GM12878 (cell line): ENCODE results near the gene PPOX.

Experiments used
- ATF2 ChIP-seq: IDR thresholded peaks from 2 replicates; pipeline ENCODE4 v1.6.1; 2012; ENCODE audit warnings: low read length, inconsistent platforms
- KDM1A ChIP-seq: fragments of 200-600 bp; sonication (generic); IDR thresholded peaks from 2 replicates; pipeline ENCODE4 v1.6.1; 2016; ENCODE audit warnings: borderline replicate concordance
- PBX3 ChIP-seq: IDR thresholded peaks from 2 replicates; pipeline ENCODE4 v1.6.1; 2011; ENCODE audit warnings: mild to moderate bottlenecking, low read depth, low read length, moderate library complexity; ENCODE audit not compliant: insufficient replicate concordance
- POLR2A ChIP-seq: IDR thresholded peaks from 2 replicates; pipeline ENCODE4 v1.6.1; 2011; ENCODE audit warnings: low read depth, mild to moderate bottlenecking, low read length
- TARDBP ChIP-seq: IDR thresholded peaks from 2 replicates; pipeline ENCODE4 v1.6.1; 2016; ENCODE audit warnings: borderline replicate concordance
- TCF12 ChIP-seq: IDR thresholded peaks from 2 replicates; pipeline ENCODE4 v1.6.1; 2011; ENCODE audit warnings: low read depth, mild to moderate bottlenecking, low read length
- TF ChIP-seq, protein P1 (sequence below), 3 experiments: IDR thresholded peaks in 2 of 3; conservative IDR thresholded peaks in 1 of 3; 2 replicates each; pipeline ENCODE4 v1.5.1; 2011; ENCODE audit warnings: low read depth in 3 of 3, low read length in 3 of 3, mild to moderate bottlenecking in 3 of 3, control low read depth in 2 of 3, moderate library complexity in 2 of 3, inconsistent platforms in 1 of 3, mixed read lengths in 1 of 3; ENCODE audit not compliant: control insufficient read depth in 2 of 3, insufficient read depth in 1 of 3; ENCODE audit errors: extremely low read depth in 1 of 3

DNA sequence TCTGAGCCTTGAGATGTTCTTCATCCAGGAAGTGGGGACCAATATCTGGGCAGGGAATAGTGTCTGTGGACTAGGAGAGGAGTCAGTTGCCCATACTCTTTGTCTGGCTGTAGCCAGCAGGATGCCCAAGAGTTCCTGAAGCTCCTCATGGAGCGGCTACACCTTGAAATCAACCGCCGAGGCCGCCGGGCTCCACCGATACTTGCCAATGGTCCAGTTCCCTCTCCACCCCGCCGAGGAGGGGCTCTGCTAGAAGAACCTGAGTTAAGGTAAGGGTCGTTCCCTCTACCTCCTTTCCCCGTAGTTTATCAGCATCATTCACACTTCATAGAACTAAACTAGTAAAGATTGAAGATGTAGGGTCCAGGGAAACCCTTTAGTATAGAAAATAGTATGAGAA is 3.4 kb upstream of the PPOX start:
- TF ChIP-seq KDM1A (no peak), POLR2A (no peak), PBX3 (no peak), TARDBP (no peak), TCF12 (no peak), ATF2 (no peak)
- TF ChIP-seq, protein P1, sequence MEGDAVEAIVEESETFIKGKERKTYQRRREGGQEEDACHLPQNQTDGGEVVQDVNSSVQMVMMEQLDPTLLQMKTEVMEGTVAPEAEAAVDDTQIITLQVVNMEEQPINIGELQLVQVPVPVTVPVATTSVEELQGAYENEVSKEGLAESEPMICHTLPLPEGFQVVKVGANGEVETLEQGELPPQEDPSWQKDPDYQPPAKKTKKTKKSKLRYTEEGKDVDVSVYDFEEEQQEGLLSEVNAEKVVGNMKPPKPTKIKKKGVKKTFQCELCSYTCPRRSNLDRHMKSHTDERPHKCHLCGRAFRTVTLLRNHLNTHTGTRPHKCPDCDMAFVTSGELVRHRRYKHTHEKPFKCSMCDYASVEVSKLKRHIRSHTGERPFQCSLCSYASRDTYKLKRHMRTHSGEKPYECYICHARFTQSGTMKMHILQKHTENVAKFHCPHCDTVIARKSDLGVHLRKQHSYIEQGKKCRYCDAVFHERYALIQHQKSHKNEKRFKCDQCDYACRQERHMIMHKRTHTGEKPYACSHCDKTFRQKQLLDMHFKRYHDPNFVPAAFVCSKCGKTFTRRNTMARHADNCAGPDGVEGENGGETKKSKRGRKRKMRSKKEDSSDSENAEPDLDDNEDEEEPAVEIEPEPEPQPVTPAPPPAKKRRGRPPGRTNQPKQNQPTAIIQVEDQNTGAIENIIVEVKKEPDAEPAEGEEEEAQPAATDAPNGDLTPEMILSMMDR (IDR thresholded peaks at IDR 0.05 in 2 of 3, conservative IDR thresholded peaks at IDR 0.05 in 1 of 3; ENCODE audit: control insufficient read depth in 2 of 3, extremely low read depth in 1 of 3, insufficient read depth in 1 of 3, low read depth in 3 of 3, low read length in 3 of 3), result no peak
